PC-3 (cell line): ENCODE measurements around the gene WIZ. TPM values are rescaled to one million over a fixed set of nuclear protein-coding genes. Genes with fewer than 3 reads are reported as not detected.

ENCODE experiments used
- ATAC-seq: fragments of 200-7000 bp; cut with Tn5 transposase; 2 replicates; pipeline ENCODE4 v1.9.1; 2020; ENCODE audit warnings: mild to moderate bottlenecking, moderate library complexity
- BruUV-seq: library from RNA; stranded (reverse); fragments of 400-500 nt; replicated peaks from 2 replicates; lab custom pipeline; 2021; lab: Mats Ljungman, UMichigan
- CTCF ChIA-PET: fragments of 300-600 bp; sonication (Branson Sonifier 250); formaldehyde crosslinking; loops from one replicate; lab custom pipeline; 2022; ENCODE audit warnings: antibody characterized with exemption; lab: Charles Lee
- POLR2A ChIA-PET: fragments of 300-600 bp; sonication (Branson Sonifier 250); formaldehyde crosslinking; loops from one replicate; lab custom pipeline; 2022; ENCODE audit warnings: antibody characterized with exemption; ENCODE audit not compliant: unreplicated experiment; lab: Charles Lee
- DNase-seq: peaks from one replicate; pipeline ENCODE4 v3.0.0-alpha.2; 2015
- H2AFZ ChIP-seq: fragments of 300-600 bp; sonication (generic); 2 replicates; pipeline ENCODE4 v1.6.0; 2016; ENCODE audit warnings: antibody characterized with exemption, low read length
- H3F3A ChIP-seq: fragments of 300-600 bp; sonication (generic); one replicate; pipeline ENCODE4 v1.6.0; 2017; ENCODE audit warnings: antibody characterized with exemption, low read length, control low read depth, mild to moderate bottlenecking; ENCODE audit not compliant: unreplicated experiment
- H3K27ac ChIP-seq: fragments of 300-600 bp; sonication (generic); 2 replicates; pipeline ENCODE4 v1.5.1; 2016; ENCODE audit warnings: mild to moderate bottlenecking, low read length
- H3K27me3 ChIP-seq: fragments of 300-600 bp; sonication (generic); 2 replicates; pipeline ENCODE4 v1.6.1; 2016; ENCODE audit warnings: low read length, mixed read lengths
- H3K36me3 ChIP-seq: fragments of 300-600 bp; sonication (generic); 2 replicates; pipeline ENCODE4 v1.6.1; 2016; ENCODE audit warnings: low read depth, mixed run types, low read length, mixed read lengths
- H3K4me1 ChIP-seq: fragments of 300-600 bp; sonication (generic); 2 replicates; pipeline ENCODE4 v1.5.1; 2016; ENCODE audit warnings: low read length; ENCODE audit not compliant: insufficient read depth
- H3K4me2 ChIP-seq: fragments of 300-600 bp; sonication (generic); 2 replicates; pipeline ENCODE4 v1.6.0; 2016; ENCODE audit warnings: low read length
- H3K4me3 ChIP-seq: fragments of 300-600 bp; sonication (generic); 2 replicates; pipeline ENCODE4 v1.5.1; 2016; ENCODE audit warnings: mild to moderate bottlenecking, low read length, mixed read lengths
- H3K79me2 ChIP-seq: fragments of 300-600 bp; sonication (generic); 2 replicates; pipeline ENCODE4 v1.6.1; 2017; ENCODE audit warnings: low read length, mixed read lengths
- H3K9ac ChIP-seq: fragments of 300-600 bp; sonication (generic); 2 replicates; pipeline ENCODE4 v1.6.0; 2016; ENCODE audit warnings: mild to moderate bottlenecking, low read length
- H3K9me2 ChIP-seq: fragments of 300-600 bp; sonication (generic); replicated peaks from 2 replicates; pipeline ENCODE4 v1.6.1; 2016; ENCODE audit warnings: mixed run types, low read length, mixed read lengths
- H3K9me3 ChIP-seq: fragments of 300-600 bp; sonication (generic); 2 replicates; pipeline ENCODE4 v1.6.1; 2016; ENCODE audit warnings: low read length, mixed read lengths
- H4K20me1 ChIP-seq: fragments of 300-600 bp; sonication (generic); 2 replicates; pipeline ENCODE4 v1.6.1; 2016; ENCODE audit warnings: low read length, mixed read lengths
- CTCF ChIP-seq: fragments of 300-600 bp; sonication (generic); conservative IDR thresholded peaks from 2 replicates; pipeline ENCODE4 v1.5.1; 2017; ENCODE audit warnings: antibody characterized with exemption, low read depth, mild to moderate bottlenecking, low read length
- EZH2 ChIP-seq: fragments of 300-600 bp; sonication (generic); IDR thresholded peaks from one replicate; pipeline ENCODE4 v1.6.1; 2017; ENCODE audit warnings: antibody characterized with exemption, mild to moderate bottlenecking, low read length; ENCODE audit not compliant: unreplicated experiment
- EZH2phosphoT487 ChIP-seq: fragments of 300-600 bp; sonication (generic); IDR thresholded peaks from 2 replicates; pipeline ENCODE4 v1.6.1; 2018; ENCODE audit warnings: mild to moderate bottlenecking, antibody characterized with exemption, low read length, borderline replicate concordance
- intact Hi-C: fragments of 100-400 bp; cut with micrococcal nuclease; formaldehyde crosslinking; loops from 2 replicates; pipeline ENCODE4 v1.9.0; 2023
- total RNA-seq: library from RNA; depleted of rRNA; stranded (reverse); fragments of >200 nt; gene quantifications from 2 replicates; pipeline ENCODE4 v1.2.3, GENCODE V29; 2014

Gene WIZ
- total RNA-seq, 1 experiment from 2014 or later: 35.1 TPM

GRCh38 chr19:15374796-15375440 is 74.8 kb downstream of the WIZ start:
- H3K9me3 ChIP-seq: no peaks in the 10 kb centered on the region
- ATAC-seq: no peak
- H3K9ac ChIP-seq: no peak overlapping the region
- no peaks in the 10 kb centered on the region for H3K27me3 ChIP-seq
- no peak for DNase-seq
- no peaks in the 10 kb centered on the region for H3K9me2 ChIP-seq
- intact Hi-C loops: no loop called here
- peaks cover 78% of the 10 kb centered on the region for H3K79me2 ChIP-seq
- BruUV-seq: no TSS peak
- H3K36me3 ChIP-seq: peaks cover 36% of the 10 kb centered on the region
- ChIA-PET POLR2A (no interaction called here), CTCF (no interaction called here)
- TF ChIP-seq EZH2phosphoT487 (no peak), EZH2 (no peak), CTCF (no peak)
- H2AFZ ChIP-seq: no peak overlapping the region
- H3K4me1 ChIP-seq: peaks cover 11% of the 10 kb centered on the region
- H3K27ac ChIP-seq: no peak overlapping the region
- H3K4me3 ChIP-seq: no peak overlapping the region
- H3F3A ChIP-seq: no peaks in the 10 kb centered on the region
- peaks cover 33% of the 10 kb centered on the region for H4K20me1 ChIP-seq
- H3K4me2 ChIP-seq: no peak overlapping the region

DNA sequence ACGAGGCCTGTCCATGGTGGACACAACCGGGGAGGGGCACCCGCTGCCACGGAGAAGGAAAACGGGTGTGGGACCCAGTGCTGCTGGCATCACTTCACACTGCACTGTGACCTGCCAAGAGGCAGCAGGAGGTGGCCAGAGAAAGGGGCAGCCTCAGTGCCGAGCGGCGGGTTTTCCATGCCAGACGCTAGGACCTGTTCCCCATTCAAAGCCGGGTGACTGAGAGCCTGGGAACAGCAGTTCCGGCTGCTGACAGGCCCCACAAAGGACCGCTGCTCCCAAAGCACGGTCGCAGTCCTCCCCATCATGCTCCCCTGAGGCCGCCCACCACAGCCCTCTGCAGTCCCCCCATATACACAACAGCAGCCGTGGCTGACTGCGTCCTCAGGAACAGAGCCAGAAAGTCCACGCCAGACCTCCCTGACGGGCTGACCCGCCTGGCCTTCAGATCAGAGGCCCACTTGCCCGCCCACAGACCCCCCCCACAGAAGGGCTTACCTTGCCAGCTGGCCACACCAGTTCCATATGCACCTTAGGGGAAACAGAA is 75.6 kb downstream of the WIZ start:
- CTCF ChIA-PET: no interaction called here
- H3K4me1 ChIP-seq: peaks cover 11% of the 10 kb centered on the region
- TF ChIP-seq CTCF (no peak), EZH2 (no peak), EZH2phosphoT487 (no peak)
- H3K4me3 ChIP-seq: no peak overlapping the region
- H3K36me3 ChIP-seq: peaks cover 38% of the 10 kb centered on the region
- H3K9ac ChIP-seq: no peak overlapping the region
- H4K20me1 ChIP-seq: peaks cover 33% of the 10 kb centered on the region
- peaks cover 76% of the 10 kb centered on the region for H3K79me2 ChIP-seq
- no peaks in the 10 kb centered on the region for H3K9me3 ChIP-seq
- H3K27me3 ChIP-seq: no peaks in the 10 kb centered on the region
- no peaks in the 10 kb centered on the region for H3F3A ChIP-seq
- intact Hi-C loops: no loop called here
- no peak overlapping the region for H3K4me2 ChIP-seq
- no peaks in the 10 kb centered on the region for H3K9me2 ChIP-seq
- no peak overlapping the region for H3K27ac ChIP-seq
- POLR2A ChIA-PET: no interaction called here
- ATAC-seq (no peak), DNase-seq (no peak)
- H2AFZ ChIP-seq: no peak overlapping the region
- no TSS peak for BruUV-seq

GRCh38 chr19:15373644-15374043 is 76.1 kb downstream of the WIZ start:
- no peak for TF ChIP-seq CTCF
- Histone ChIP-seq H3F3A (no peaks in the 10 kb centered on the region), H3K36me3 (peaks cover 43% of the 10 kb centered on the region), H3K9me3 (no peaks in the 10 kb centered on the region), H3K4me1 (peaks cover 11% of the 10 kb centered on the region), H3K27me3 (no peaks in the 10 kb centered on the region), H3K9me2 (no peaks in the 10 kb centered on the region), H3K4me2 (no peak overlapping the region), H4K20me1 (peaks cover 33% of the 10 kb centered on the region), H2AFZ (no peak overlapping the region), H3K79me2 (peaks cover 70% of the 10 kb centered on the region), H3K27ac (no peak overlapping the region), H3K9ac (no peak overlapping the region), H3K4me3 (no peak overlapping the region)
- intact Hi-C loops: no loop called here
- BruUV-seq: no TSS peak
- POLR2A ChIA-PET: no interaction called here
- DNase-seq: no peak
- CTCF ChIA-PET: no interaction called here
- ATAC-seq: no peak
